DMS114 treated with DMSO at 0.1 percent for 48 hours (cell line): ENCODE results near the gene LRRC8D.
"Not testable (repeated sequence)": the region's sequence is repeated elsewhere in the genome, so short reads cannot be mapped to it uniquely, and the experiment has no call there.

Experiments
- DNase-seq: peaks from one replicate; lab custom pipeline; 2025; ENCODE audit not compliant: unreplicated experiment; lab: John Stamatoyannopoulos, UW

LRRC8D gene

GRCh38 chr1:89982846-89983245 is 162.0 kb downstream of the LRRC8D start:
- not testable (repeated sequence) for DNase-seq

GRCh38 chr1:89984564-89985116 is 163.8 kb downstream of the LRRC8D start:
- not testable (repeated sequence) for DNase-seq

GRCh38 chr1:89986020-89986419 is 165.2 kb downstream of the LRRC8D start:
- DNase-seq = no peak
